ENCODE results near the gene CDH15. TPM values are rescaled to one million over a fixed set of nuclear protein-coding genes. Genes with fewer than 3 reads are reported as not detected.

Gene CDH15
- total and polyA plus RNA-seq, 8 donors: 0.09 to 2.5 (median 1.4) TPM; not detected in 2

DNA sequence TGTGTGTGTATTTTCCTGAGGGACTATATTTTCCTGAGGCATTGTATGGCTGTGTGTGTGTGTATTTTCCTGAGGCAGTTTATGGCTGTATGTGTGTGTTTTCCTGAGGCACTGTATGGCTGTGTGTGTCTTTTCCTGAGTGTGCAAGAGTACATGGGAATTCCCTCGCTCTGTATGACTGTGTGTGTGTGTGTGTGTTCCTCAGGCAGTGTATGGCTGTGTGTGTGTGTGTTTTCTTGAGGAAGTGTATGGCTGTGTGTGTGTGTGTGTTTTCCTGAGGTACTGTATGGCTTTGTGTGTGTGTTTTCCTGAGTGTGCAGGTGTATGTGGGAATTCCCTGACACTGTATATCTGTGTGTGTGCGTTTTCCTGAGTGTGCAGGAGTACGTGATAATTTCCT, 50.1 kb downstream of the CDH15 start:
- WGBS, 2 donors: 89 to 90% methylated on average over 3 of the region's 3 CpGs
- no peak for FAIRE-seq
- Histone ChIP-seq H3K36me3 (peaks cover 1 to 22% (median 5%) of the 10 kb centered on the region in 3 donors), H3K27me3 (no peaks in the 10 kb centered on the region), H3K27ac (no peak overlapping the region), H3K9me3 (no peaks in the 10 kb centered on the region), H3K4me1 (peaks cover 0 to 10% (median 0%) of the 10 kb centered on the region in 3 donors), H3K4me3 (no peak overlapping the region)
- no peak for DNase-seq
- TF ChIP-seq, protein P1, sequence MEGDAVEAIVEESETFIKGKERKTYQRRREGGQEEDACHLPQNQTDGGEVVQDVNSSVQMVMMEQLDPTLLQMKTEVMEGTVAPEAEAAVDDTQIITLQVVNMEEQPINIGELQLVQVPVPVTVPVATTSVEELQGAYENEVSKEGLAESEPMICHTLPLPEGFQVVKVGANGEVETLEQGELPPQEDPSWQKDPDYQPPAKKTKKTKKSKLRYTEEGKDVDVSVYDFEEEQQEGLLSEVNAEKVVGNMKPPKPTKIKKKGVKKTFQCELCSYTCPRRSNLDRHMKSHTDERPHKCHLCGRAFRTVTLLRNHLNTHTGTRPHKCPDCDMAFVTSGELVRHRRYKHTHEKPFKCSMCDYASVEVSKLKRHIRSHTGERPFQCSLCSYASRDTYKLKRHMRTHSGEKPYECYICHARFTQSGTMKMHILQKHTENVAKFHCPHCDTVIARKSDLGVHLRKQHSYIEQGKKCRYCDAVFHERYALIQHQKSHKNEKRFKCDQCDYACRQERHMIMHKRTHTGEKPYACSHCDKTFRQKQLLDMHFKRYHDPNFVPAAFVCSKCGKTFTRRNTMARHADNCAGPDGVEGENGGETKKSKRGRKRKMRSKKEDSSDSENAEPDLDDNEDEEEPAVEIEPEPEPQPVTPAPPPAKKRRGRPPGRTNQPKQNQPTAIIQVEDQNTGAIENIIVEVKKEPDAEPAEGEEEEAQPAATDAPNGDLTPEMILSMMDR (IDR thresholded peaks at IDR 0.05): no peak
- intact Hi-C loops (cut with DNase I): no loop called here
- no peak for ATAC-seq

DNA sequence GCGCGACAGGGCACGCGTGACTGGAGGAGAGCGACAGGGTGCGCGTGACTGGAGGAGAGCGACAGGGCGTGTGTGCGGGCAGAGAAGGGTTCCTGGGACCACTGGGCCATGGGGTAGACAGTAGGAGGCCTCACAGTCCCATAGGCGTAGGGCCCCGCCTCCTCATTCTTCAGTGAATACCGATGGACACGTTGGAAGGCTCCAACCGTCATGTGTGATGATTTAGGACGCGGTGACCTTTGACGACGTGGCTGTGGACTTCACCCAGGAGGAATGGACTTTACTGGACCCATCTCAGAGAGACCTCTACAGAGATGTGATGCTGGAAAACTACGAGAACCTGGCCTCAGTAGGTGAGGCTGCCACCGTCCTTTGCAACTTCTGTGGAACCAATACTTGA, 51.4 kb downstream of the CDH15 start:
- Histone ChIP-seq H3K27me3 (no peaks in the 10 kb centered on the region), H3K36me3 (peaks cover 3 to 36% (median 17%) of the 10 kb centered on the region in 3 donors), H3K4me3 (no peak overlapping the region), H3K27ac (no peak overlapping the region), H3K4me1 (peaks cover 0 to 8% (median 0%) of the 10 kb centered on the region in 3 donors), H3K9me3 (no peaks in the 10 kb centered on the region)
- TF ChIP-seq, protein P1 (IDR thresholded peaks at IDR 0.05): no peak
- 93 to 95% methylated on average over 21 of the region's 21 CpGs for WGBS, 2 donors
- ATAC-seq: no peak
- intact Hi-C loops (cut with DNase I): no loop called here
- DNase-seq: no peak
- FAIRE-seq: no peak

DNA sequence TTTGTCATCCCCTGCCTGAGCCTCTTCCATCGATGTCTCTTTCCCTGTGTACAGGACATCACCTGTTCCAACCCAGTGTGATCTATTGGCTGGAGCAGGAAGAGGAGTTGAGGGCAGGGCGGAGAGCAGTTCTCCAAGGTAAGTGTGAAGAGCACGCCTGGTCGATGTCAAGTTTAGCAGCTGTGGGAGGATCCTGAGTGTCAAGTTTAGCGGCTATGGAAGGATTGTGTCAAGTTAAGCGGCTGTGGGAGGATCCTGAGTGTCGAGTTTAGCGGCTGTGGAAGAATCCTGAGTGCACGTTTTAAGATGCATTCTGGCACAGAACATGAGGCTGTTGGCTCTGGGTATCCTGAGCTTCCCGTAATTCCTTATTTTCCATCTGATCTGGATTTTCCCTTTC, 53.1 kb downstream of the CDH15 start:
- 95 to 97% methylated on average over 10 of the region's 10 CpGs for WGBS, 2 donors
- ATAC-seq (no peak), FAIRE-seq (no peak), DNase-seq (no peak)
- H3K9me3 ChIP-seq: no peaks in the 10 kb centered on the region
- H3K4me3 ChIP-seq: no peak overlapping the region
- H3K27me3 ChIP-seq: no peaks in the 10 kb centered on the region
- peaks cover 3 to 43% (median 18%) of the 10 kb centered on the region in 3 donors for H3K36me3 ChIP-seq
- H3K4me1 ChIP-seq: no peaks in the 10 kb centered on the region
- intact Hi-C loops (cut with DNase I): no loop called here
- H3K27ac ChIP-seq: no peak overlapping the region
- TF ChIP-seq, protein P1 (IDR thresholded peaks at IDR 0.05): no peak

DNA sequence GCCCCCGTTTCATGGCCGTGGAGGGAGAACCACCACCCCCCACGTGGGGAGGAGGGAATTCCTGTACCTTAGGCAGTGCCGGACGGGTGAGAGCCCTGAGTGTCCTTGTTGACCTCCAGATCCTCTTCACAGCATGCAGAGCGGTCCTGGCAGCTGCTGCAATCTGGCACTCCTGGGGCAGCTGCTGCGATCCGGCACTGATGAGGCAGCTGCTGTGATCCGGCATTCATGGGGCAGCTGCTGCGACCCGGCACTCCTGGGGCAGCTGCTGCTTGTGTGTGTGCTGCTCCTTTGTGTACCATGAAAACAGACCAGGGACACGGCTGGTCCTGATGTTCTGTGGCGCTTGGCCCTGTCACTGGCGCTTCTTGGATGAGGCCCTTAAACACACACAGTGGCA, 58.7 kb downstream of the CDH15 start:
- no peaks in the 10 kb centered on the region for H3K4me1 ChIP-seq
- H3K4me3 ChIP-seq: no peak overlapping the region
- H3K9me3 ChIP-seq: no peaks in the 10 kb centered on the region
- peaks cover 3 to 41% (median 19%) of the 10 kb centered on the region in 3 donors for H3K36me3 ChIP-seq
- no peaks in the 10 kb centered on the region for H3K27me3 ChIP-seq
- TF ChIP-seq, protein P1 (IDR thresholded peaks at IDR 0.05): no peak
- H3K27ac ChIP-seq: no peak overlapping the region
- 89 to 92% methylated on average over 13 to 14 of the region's 14 CpGs for WGBS, 2 donors
- FAIRE-seq (no peak), ATAC-seq (no peak), DNase-seq (no peak)
- intact Hi-C loops (cut with DNase I): no loop called here

DNA sequence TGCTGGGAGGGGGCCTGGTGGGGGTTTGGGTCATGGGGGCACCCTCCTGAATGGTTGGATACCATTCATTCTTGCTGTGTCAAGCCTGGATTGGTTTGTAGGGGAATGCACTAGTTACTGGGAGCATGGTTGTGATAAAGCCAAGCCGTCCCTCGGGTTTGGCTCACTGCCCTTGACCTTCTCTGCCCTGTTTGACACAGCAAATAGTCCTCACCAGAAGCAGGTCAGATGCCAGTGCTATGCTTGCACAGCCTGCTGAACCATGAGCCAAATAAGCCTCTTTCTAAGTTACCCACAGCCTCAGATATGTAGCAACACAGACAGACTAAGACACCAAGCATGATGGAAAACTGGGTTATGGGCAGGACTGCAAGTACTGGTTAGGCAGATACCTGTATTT, 60.6 kb downstream of the CDH15 start:
- Histone ChIP-seq H3K9me3 (no peaks in the 10 kb centered on the region), H3K4me1 (no peaks in the 10 kb centered on the region), H3K27me3 (no peaks in the 10 kb centered on the region), H3K4me3 (no peak overlapping the region), H3K36me3 (peaks cover 0 to 24% (median 16%) of the 10 kb centered on the region in 3 donors), H3K27ac (no peak overlapping the region)
- FAIRE-seq (no peak), ATAC-seq (no peak), DNase-seq (no peak)
- intact Hi-C loops (cut with DNase I): no loop called here
- WGBS, 2 donors: 19 to 33% methylated on average over 2 of the region's 2 CpGs
- TF ChIP-seq, protein P1 (IDR thresholded peaks at IDR 0.05): no peak
